Esophagus muscularis mucosa (tissue), 4 donors: ENCODE data around the gene GRAMD1C. TPM values are rescaled to one million over a fixed set of nuclear protein-coding genes. Genes with fewer than 3 reads are reported as not detected.

Source experiments
- DNase-seq: peaks from one replicate; pipeline ENCODE4 v3.0.0-alpha.2; 2017; ENCODE audit errors: extremely low spot score
- H3K27ac ChIP-seq, 4 donors: fragments of 200-600 bp; sonication (generic); replicated peaks in 1 of 4; 1 replicate in 3 of 4; 2 replicates in 1 of 4; pipeline ENCODE4 v1.5.1; 2016 to 2019; ENCODE audit warnings: mild to moderate bottlenecking in 1 of 4
- H3K27me3 ChIP-seq, 4 donors: fragments of 200-600 bp; sonication (generic); one replicate each; pipeline versions ENCODE4 v1.5.1 to v1.6.0; 2016 to 2019
- H3K36me3 ChIP-seq, 4 donors: fragments of 200-600 bp; sonication (generic); one replicate each; pipeline ENCODE4 v1.5.1; 2016 to 2019
- H3K4me1 ChIP-seq, 4 donors: fragments of 200-600 bp; sonication (generic); one replicate each; pipeline ENCODE4 v1.5.1; 2016 to 2019
- H3K4me3 ChIP-seq, 4 donors: fragments of 200-600 bp; sonication (generic); 1 replicate in 2 of 4; 2 replicates in 2 of 4; pipeline ENCODE4 v1.5.1; 2016 to 2019; ENCODE audit warnings: mild to moderate bottlenecking in 4 of 4, moderate library complexity in 1 of 4
- H3K9me3 ChIP-seq, 4 donors: fragments of 200-600 bp; sonication (generic); 1 replicate in 3 of 4; 2 replicates in 1 of 4; pipeline ENCODE4 v1.5.1; 2016 to 2019
- CTCF ChIP-seq, 3 experiments: fragments of 200-600 bp in 2 of 3; fragments of 450-650 bp in 1 of 3; sonication (generic) in 2 of 3; IDR thresholded peaks; one replicate each; pipeline ENCODE4 v1.5.1; 2017 to 2019; ENCODE audit warnings: antibody characterized with exemption in 3 of 3, mild to moderate bottlenecking in 2 of 3, moderate library complexity in 1 of 3
- EP300 ChIP-seq: sonication (generic); formaldehyde crosslinking; IDR thresholded peaks from one replicate; pipeline ENCODE4 v1.6.1; 2017; ENCODE audit warnings: antibody characterized with exemption
- POLR2A ChIP-seq: fragments of 450-650 bp; IDR thresholded peaks from one replicate; pipeline ENCODE4 v1.6.1; 2017; ENCODE audit warnings: antibody characterized with exemption, moderate library complexity, mild to moderate bottlenecking, low read depth
- POLR2AphosphoS5 ChIP-seq, 2 donors: sonication (generic); formaldehyde crosslinking; IDR thresholded peaks; one replicate each; pipeline ENCODE4 v1.6.1; 2017; ENCODE audit warnings: antibody characterized with exemption in 2 of 2
- WGBS: methylation state at CpG from one replicate; pipeline ENCODE4 v1.1.5; 2018; 5-methylcytosine and 5-hydroxymethylcytosine counted together
- intact Hi-C: fragments of 100-400 bp; cut with DNase I; formaldehyde crosslinking; loops from one replicate; pipeline ENCODE4 v1.15.1; 2023
- total RNA-seq, 4 donors: library from RNA; depleted of rRNA; stranded (reverse); fragments of >200 nt; gene quantifications; one replicate each; pipeline versions ENCODE4 v1.1.0 to v1.2.1, GENCODE V29; 2016

The GRAMD1C gene
- total RNA-seq, 4 donors from 2014 or later = 0.33 to 2.7 (median 1.0) TPM; not detected in 1

GRCh38 chr3:113804661-113805060, 33.9 kb upstream of the GRAMD1C start:
- no peaks in the 10 kb centered on the region for H3K4me1 ChIP-seq
- H3K4me3 ChIP-seq = no peak overlapping the region
- intact Hi-C loops = no loop called here
- no peak for DNase-seq
- H3K9me3 ChIP-seq = no peaks in the 10 kb centered on the region
- H3K27ac ChIP-seq = no peak overlapping the region
- 85% methylated on average over 4 of the region's 4 CpGs for WGBS
- TF ChIP-seq CTCF (IDR thresholded peaks at IDR 0.05) (no peak), EP300 (no peak), POLR2AphosphoS5 (IDR thresholded peaks at IDR 0.05) (no peak), POLR2A (no peak)
- H3K27me3 ChIP-seq = no peaks in the 10 kb centered on the region
- H3K36me3 ChIP-seq = peaks cover 31 to 100% (median 81%) of the 10 kb centered on the region in 4 donors

GRCh38 chr3:113805249-113805648, 33.3 kb upstream of the GRAMD1C start:
- Histone ChIP-seq H3K27me3 (no peaks in the 10 kb centered on the region), H3K4me3 (no peak overlapping the region), H3K4me1 (no peaks in the 10 kb centered on the region), H3K9me3 (no peaks in the 10 kb centered on the region), H3K27ac (no peak overlapping the region), H3K36me3 (peaks cover 31 to 100% (median 82%) of the 10 kb centered on the region in 4 donors)
- no peak for TF ChIP-seq POLR2A
- no peak for TF ChIP-seq EP300
- no peak for DNase-seq
- 90% methylated on average over 3 of the region's 3 CpGs for WGBS
- intact Hi-C loops = no loop called here

GRCh38 chr3:113812854-113813253, 25.7 kb upstream of the GRAMD1C start:
- TF ChIP-seq POLR2AphosphoS5 (IDR thresholded peaks at IDR 0.05) (no peak), POLR2A (no peak), CTCF (IDR thresholded peaks at IDR 0.05) (no peak), EP300 (no peak)
- no peak for DNase-seq
- Histone ChIP-seq H3K4me3 (no peak overlapping the region), H3K9me3 (no peaks in the 10 kb centered on the region), H3K4me1 (no peaks in the 10 kb centered on the region), H3K27me3 (no peaks in the 10 kb centered on the region), H3K27ac (no peak overlapping the region), H3K36me3 (peaks cover 0 to 42% (median 26%) of the 10 kb centered on the region in 4 donors)
- intact Hi-C loops = no loop called here
- 81% methylated on average over 3 of the region's 3 CpGs for WGBS

- H3K4me1 ChIP-seq = no peaks in the 10 kb centered on the region
- 94% methylated on average over 3 of the region's 3 CpGs for WGBS
- H3K4me3 ChIP-seq = no peak overlapping the region
- TF ChIP-seq CTCF (IDR thresholded peaks at IDR 0.05) (no peak), POLR2AphosphoS5 (IDR thresholded peaks at IDR 0.05) (no peak), EP300 (no peak), POLR2A (no peak)
- H3K27me3 ChIP-seq = no peaks in the 10 kb centered on the region
- intact Hi-C loops = no loop called here
- no peak overlapping the region for H3K27ac ChIP-seq
- no peak for DNase-seq
- H3K36me3 ChIP-seq = no peaks in the 10 kb centered on the region
- no peaks in the 10 kb centered on the region for H3K9me3 ChIP-seq
These were observed 18.7 kb upstream of the GRAMD1C start for GRCh38 chr3:113819866-113820265.

GRCh38 chr3:113825090-113825489, 13.5 kb upstream of the GRAMD1C start:
- TF ChIP-seq CTCF (IDR thresholded peaks at IDR 0.05) (no peak), POLR2AphosphoS5 (IDR thresholded peaks at IDR 0.05) (no peak), POLR2A (no peak)
- 89% methylated on average over 2 of the region's 2 CpGs for WGBS
- intact Hi-C loops = no loop called here
- H3K4me1 ChIP-seq = no peaks in the 10 kb centered on the region
- no peaks in the 10 kb centered on the region for H3K9me3 ChIP-seq
- no peaks in the 10 kb centered on the region for H3K27me3 ChIP-seq
- no peak overlapping the region for H3K27ac ChIP-seq
- DNase-seq = no peak
- no peaks in the 10 kb centered on the region for H3K36me3 ChIP-seq
- H3K4me3 ChIP-seq = no peak overlapping the region
